OCI-LY7 (cell line): ENCODE measurements around the gene SQOR. TPM values are rescaled to one million over a fixed set of nuclear protein-coding genes. Genes with fewer than 3 reads are reported as not detected.

Source experiments
- BruUV-seq: library from RNA; stranded (reverse); fragments of 400-500 nt; replicated peaks from 2 replicates; lab custom pipeline; 2021; lab: Mats Ljungman, UMichigan
- CTCF ChIA-PET: fragments of 300-600 bp; sonication (Branson Sonifier 250); formaldehyde crosslinking; loops from one replicate; lab custom pipeline; 2022; ENCODE audit warnings: antibody characterized with exemption; ENCODE audit not compliant: unreplicated experiment; lab: Charles Lee
- POLR2A ChIA-PET: fragments of 300-600 bp; sonication (Branson Sonifier 250); formaldehyde crosslinking; loops from one replicate; lab custom pipeline; 2022; ENCODE audit warnings: antibody characterized with exemption; lab: Charles Lee
- DNase-seq: peaks from one replicate; pipeline ENCODE4 v3.0.0-alpha.2; 2015; ENCODE audit warnings: low spot score
- H2AFZ ChIP-seq: fragments of 200-600 bp; sonication (generic), shearing (Covaris generic); 2 replicates; pipeline ENCODE4 v1.6.1; 2014; ENCODE audit warnings: mild to moderate bottlenecking, antibody characterized with exemption, low read length, moderate library complexity
- H3K27ac ChIP-seq: fragments of 200-600 bp; sonication (generic); 2 replicates; pipeline ENCODE4 v1.5.1; 2014; ENCODE audit warnings: mixed run types, low read depth, mild to moderate bottlenecking, moderate library complexity, low read length, inconsistent platforms; ENCODE audit not compliant: poor library complexity, severe bottlenecking
- H3K36me3 ChIP-seq: fragments of 200-600 bp; sonication (generic); 2 replicates; pipeline ENCODE4 v1.6.1; 2014; ENCODE audit warnings: mild to moderate bottlenecking, antibody characterized with exemption, low read length, moderate library complexity, mixed read lengths; ENCODE audit not compliant: insufficient read depth
- H3K4me1 ChIP-seq: fragments of 200-600 bp; sonication (generic); 2 replicates; pipeline ENCODE4 v1.5.1; 2014; ENCODE audit warnings: mild to moderate bottlenecking, low read length; ENCODE audit not compliant: insufficient read depth, poor library complexity, severe bottlenecking
- H3K4me2 ChIP-seq: fragments of 200-600 bp; sonication (generic); 2 replicates; pipeline ENCODE4 v1.6.1; 2014; ENCODE audit warnings: mild to moderate bottlenecking, low read length
- H3K4me3 ChIP-seq: fragments of 200-600 bp; sonication (generic); 2 replicates; pipeline ENCODE4 v1.5.1; 2014; ENCODE audit warnings: mild to moderate bottlenecking, low read depth, low read length; ENCODE audit not compliant: poor library complexity, severe bottlenecking
- H3K79me2 ChIP-seq: fragments of 200-600 bp; sonication (generic); 2 replicates; pipeline ENCODE4 v1.6.1; 2016; ENCODE audit warnings: low read depth, mild to moderate bottlenecking, low read length, moderate library complexity, mixed read lengths; ENCODE audit not compliant: insufficient read depth
- H3K9me2 ChIP-seq: fragments of 200-600 bp; sonication (generic); 2 replicates; pipeline ENCODE4 v1.6.1; 2016; ENCODE audit warnings: mild to moderate bottlenecking, low read length, mixed read lengths; ENCODE audit not compliant: insufficient read depth
- H3K9me3 ChIP-seq: fragments of 200-600 bp; sonication (generic); 2 replicates; pipeline ENCODE4 v1.6.1; 2014; ENCODE audit warnings: mild to moderate bottlenecking, mixed run types, low read length, mixed read lengths
- H4K20me1 ChIP-seq: fragments of 200-600 bp; sonication (generic); 2 replicates; pipeline ENCODE4 v1.6.1; 2014; ENCODE audit warnings: mild to moderate bottlenecking, antibody characterized with exemption, low read length, moderate library complexity, mixed read lengths; ENCODE audit not compliant: insufficient read depth
- CTCF ChIP-seq: fragments of 200-600 bp; sonication (generic); conservative IDR thresholded peaks from 2 replicates; pipeline ENCODE4 v1.5.1; 2014; ENCODE audit warnings: mild to moderate bottlenecking, antibody characterized with exemption, low read length, moderate library complexity, mixed read lengths
- EZH2phosphoT487 ChIP-seq: fragments of 200-600 bp; sonication (generic); IDR thresholded peaks from 2 replicates; pipeline ENCODE4 v1.6.1; 2018; ENCODE audit warnings: low read depth, borderline replicate concordance, mild to moderate bottlenecking, mixed run types, antibody characterized with exemption, low read length, moderate library complexity, mixed read lengths
- intact Hi-C: fragments of 100-400 bp; cut with micrococcal nuclease; formaldehyde crosslinking; loops from one replicate; pipeline ENCODE4 v1.10.0; 2022; ENCODE audit not compliant: unreplicated experiment
- total RNA-seq, 2 experiments: library from RNA; depleted of rRNA in 1 of 2; stranded (reverse); fragments of >200 nt in 1 of 2; shearing (Covaris generic) in 1 of 2; gene quantifications; 2 replicates each; pipeline ENCODE4 v1.2.3, GENCODE V29; 2014 to 2022

Gene SQOR
- total RNA-seq, 2 experiments from 2014 or later, result 0.42 to 1.8 TPM

GRCh38 chr15:45678459-45679178 lies 43.8 kb downstream of the SQOR start:
- Histone ChIP-seq H3K4me1 (no peaks in the 10 kb centered on the region), H3K9me3 (no peaks in the 10 kb centered on the region), H4K20me1 (no peaks in the 10 kb centered on the region), H3K9me2 (no peaks in the 10 kb centered on the region), H2AFZ (no peak overlapping the region), H3K36me3 (no peaks in the 10 kb centered on the region), H3K4me2 (no peak overlapping the region), H3K4me3 (no peak overlapping the region), H3K27ac (no peak overlapping the region), H3K79me2 (no peaks in the 10 kb centered on the region)
- TF ChIP-seq EZH2phosphoT487 (no peak), CTCF (no peak)
- POLR2A ChIA-PET, result interaction anchor here (0.7 kb wide), 1 partner anchor 317 kb away, joined by 3 read pairs; no protein-coding TSS in a partner anchor
- no TSS peak for BruUV-seq
- CTCF ChIA-PET, result interaction anchor here (0.8 kb wide), 1 partner anchor 393 kb away, joined by 3 read pairs; no protein-coding TSS in a partner anchor
- no peak for DNase-seq
- intact Hi-C loops, result no loop called here

- Histone ChIP-seq H3K9me2 (no peaks in the 10 kb centered on the region), H3K36me3 (no peaks in the 10 kb centered on the region), H3K4me2 (no peak overlapping the region), H3K4me1 (no peaks in the 10 kb centered on the region), H4K20me1 (no peaks in the 10 kb centered on the region), H3K79me2 (no peaks in the 10 kb centered on the region), H2AFZ (no peak overlapping the region), H3K27ac (no peak overlapping the region), H3K4me3 (no peak overlapping the region), H3K9me3 (no peaks in the 10 kb centered on the region)
- DNase-seq, result no peak
- ChIA-PET POLR2A (interaction anchor here (0.9 kb wide), 1 partner anchor 17 kb away, joined by 6 read pairs; no protein-coding TSS in a partner anchor), CTCF (no interaction called here)
- intact Hi-C loops, result no loop called here
- TF ChIP-seq EZH2phosphoT487, result no peak
- no peak for TF ChIP-seq CTCF
- BruUV-seq, result no TSS peak
Measured at GRCh38 chr15:45684533-45684932, 49.7 kb downstream of the SQOR start.

GRCh38 chr15:45689616-45690015 lies 54.8 kb downstream of the SQOR start:
- H2AFZ ChIP-seq, result no peak overlapping the region
- H3K36me3 ChIP-seq, result no peaks in the 10 kb centered on the region
- POLR2A ChIA-PET, result interaction anchor here (1.5 kb wide), 1 partner anchor 9 kb away, joined by 3 read pairs; no protein-coding TSS in a partner anchor
- no peaks in the 10 kb centered on the region for H3K4me1 ChIP-seq
- no peaks in the 10 kb centered on the region for H3K79me2 ChIP-seq
- H3K4me3 ChIP-seq, result no peak overlapping the region
- CTCF ChIA-PET, result no interaction called here
- BruUV-seq, result no TSS peak
- H3K27ac ChIP-seq, result no peak overlapping the region
- no peaks in the 10 kb centered on the region for H3K9me3 ChIP-seq
- H3K9me2 ChIP-seq, result no peaks in the 10 kb centered on the region
- no peaks in the 10 kb centered on the region for H4K20me1 ChIP-seq
- intact Hi-C loops, result no loop called here
- no peak overlapping the region for H3K4me2 ChIP-seq
- TF ChIP-seq CTCF, result no peak
- no peak for DNase-seq
